Measurements from ENCODE around the gene MST1R. TPM values are rescaled to one million over a fixed set of nuclear protein-coding genes. Genes with fewer than 3 reads are reported as not detected.

Gene MST1R
- total RNA-seq, 1 donor from 2014 or later: 0.57 TPM

DNA sequence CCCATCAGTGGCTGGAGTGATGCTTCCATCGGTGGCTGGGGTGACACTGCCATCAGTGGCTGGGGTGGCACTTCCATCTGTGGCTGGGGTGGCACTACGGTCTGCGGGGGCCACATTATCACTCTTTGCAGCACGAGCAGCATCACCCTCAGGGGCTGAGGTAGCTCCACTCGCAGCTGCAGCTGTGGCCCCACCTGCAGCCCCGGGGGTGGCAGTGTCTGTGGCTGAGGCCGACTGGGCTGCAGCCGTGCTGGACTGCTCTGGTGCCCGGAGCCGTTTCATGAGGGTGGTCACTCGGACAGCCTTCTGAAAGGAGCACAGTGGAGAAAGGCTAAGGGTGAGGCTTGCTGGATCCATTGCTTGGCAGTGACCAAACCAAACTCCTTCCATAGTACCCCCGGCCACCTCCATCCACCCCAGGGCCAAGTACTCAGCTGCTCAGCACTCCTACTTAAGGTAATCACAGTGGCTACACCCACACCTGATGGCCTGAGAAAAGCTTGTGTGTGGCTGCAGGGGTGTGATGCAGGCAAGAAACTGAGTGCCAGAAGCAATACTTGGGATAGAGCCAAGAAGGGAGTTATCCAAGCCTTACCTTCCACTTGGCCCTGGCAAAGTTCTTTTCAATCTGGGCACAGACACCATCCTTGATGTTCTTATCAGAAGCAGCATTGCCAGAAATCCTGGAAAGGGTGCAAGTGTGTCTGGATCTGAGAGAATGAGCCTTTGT lies 43.9 kb downstream of the MST1R start:
- no peaks in the 10 kb centered on the region for H4K20me1 ChIP-seq (ENCODE audit: insufficient read depth, low read length)
- H3K27me3 ChIP-seq (ENCODE audit: insufficient read depth, low read length): peaks cover 12% of the 10 kb centered on the region
- TF ChIP-seq, protein P1, sequence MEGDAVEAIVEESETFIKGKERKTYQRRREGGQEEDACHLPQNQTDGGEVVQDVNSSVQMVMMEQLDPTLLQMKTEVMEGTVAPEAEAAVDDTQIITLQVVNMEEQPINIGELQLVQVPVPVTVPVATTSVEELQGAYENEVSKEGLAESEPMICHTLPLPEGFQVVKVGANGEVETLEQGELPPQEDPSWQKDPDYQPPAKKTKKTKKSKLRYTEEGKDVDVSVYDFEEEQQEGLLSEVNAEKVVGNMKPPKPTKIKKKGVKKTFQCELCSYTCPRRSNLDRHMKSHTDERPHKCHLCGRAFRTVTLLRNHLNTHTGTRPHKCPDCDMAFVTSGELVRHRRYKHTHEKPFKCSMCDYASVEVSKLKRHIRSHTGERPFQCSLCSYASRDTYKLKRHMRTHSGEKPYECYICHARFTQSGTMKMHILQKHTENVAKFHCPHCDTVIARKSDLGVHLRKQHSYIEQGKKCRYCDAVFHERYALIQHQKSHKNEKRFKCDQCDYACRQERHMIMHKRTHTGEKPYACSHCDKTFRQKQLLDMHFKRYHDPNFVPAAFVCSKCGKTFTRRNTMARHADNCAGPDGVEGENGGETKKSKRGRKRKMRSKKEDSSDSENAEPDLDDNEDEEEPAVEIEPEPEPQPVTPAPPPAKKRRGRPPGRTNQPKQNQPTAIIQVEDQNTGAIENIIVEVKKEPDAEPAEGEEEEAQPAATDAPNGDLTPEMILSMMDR (IDR thresholded peaks at IDR 0.05; ENCODE audit: insufficient read depth, low read depth, low read length): no peak
- no peak for TF ChIP-seq EZH2 (IDR thresholded peaks at IDR 0.05; ENCODE audit: insufficient read depth, low read length)
- H2AFZ ChIP-seq (ENCODE audit: low read depth, low read length): no peak overlapping the region
- H3K4me1 ChIP-seq (ENCODE audit: insufficient read depth, low read length): peaks cover 5% of the 10 kb centered on the region
- Mint-ChIP-seq H3K36me3 (ENCODE audit: low read depth, unreplicated experiment) (no peaks in the 10 kb centered on the region), H3K9me3 (ENCODE audit: unreplicated experiment) (no peaks in the 10 kb centered on the region), H3K27ac (ENCODE audit: unreplicated experiment) (no peak overlapping the region), H3K4me1 (ENCODE audit: low read depth, unreplicated experiment) (peaks cover 2% of the 10 kb centered on the region), H3K4me3 (ENCODE audit: unreplicated experiment) (no peak overlapping the region), H3K27me3 (ENCODE audit: low read depth, unreplicated experiment) (peaks cover 23% of the 10 kb centered on the region)
- no peaks in the 10 kb centered on the region for H3K36me3 ChIP-seq (ENCODE audit: insufficient read depth, low read length)
- no peak overlapping the region for H3K4me3 ChIP-seq (ENCODE audit: insufficient read depth, low read depth, low read length)
- no peak overlapping the region for H3K27ac ChIP-seq (ENCODE audit: low read depth, low read length)
- FAIRE-seq (no peak), DNase-seq (ENCODE audit: low read depth) (no peak)
- H3K9me3 ChIP-seq (ENCODE audit: insufficient read depth, low read depth, low read length): no peaks in the 10 kb centered on the region
- H3K79me2 ChIP-seq (ENCODE audit: insufficient read depth, low read length): peaks cover 16% of the 10 kb centered on the region
- H3K9ac ChIP-seq (ENCODE audit: low read length): no peak overlapping the region
- no peak overlapping the region for H3K4me2 ChIP-seq (ENCODE audit: low read length)

DNA sequence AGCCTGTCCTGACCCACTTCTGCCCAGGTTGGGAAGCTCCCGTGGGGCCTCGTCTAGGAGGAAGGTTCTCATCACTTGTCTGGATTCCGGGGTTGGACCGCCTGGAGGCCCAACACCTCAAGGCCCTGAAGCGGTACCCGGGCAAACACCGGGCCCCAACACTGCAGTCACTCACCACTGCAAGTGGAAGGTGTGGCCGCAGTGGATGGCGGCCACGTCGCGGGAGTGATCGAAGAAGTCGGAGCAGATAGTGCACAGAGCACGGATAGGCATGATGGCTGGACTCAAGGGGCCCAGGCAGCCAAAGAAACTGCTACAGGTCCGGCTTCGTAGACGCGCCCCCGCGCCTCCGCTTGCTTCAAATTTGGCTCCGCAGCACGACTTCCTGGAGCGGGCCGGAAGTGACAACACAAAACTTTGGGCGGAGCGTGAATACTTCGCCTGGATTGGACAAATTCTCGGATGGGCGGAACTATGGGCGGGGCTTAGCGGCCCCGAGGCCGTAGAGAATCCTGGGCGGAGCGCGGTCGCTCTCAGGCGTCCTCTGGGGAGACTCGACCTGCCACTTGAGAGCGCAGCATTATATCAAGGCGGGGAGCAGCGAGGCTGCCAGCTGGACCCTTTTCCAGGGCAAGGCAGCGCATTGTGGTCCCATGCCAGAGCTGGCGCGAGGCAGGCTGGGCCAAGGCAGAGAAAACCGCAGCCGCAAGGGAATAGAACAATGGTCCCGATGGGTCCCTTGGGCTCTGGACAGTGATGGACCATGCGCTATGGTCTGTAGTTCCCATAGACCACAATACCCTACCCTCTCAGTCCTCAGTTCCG lies 47.3 kb downstream of the MST1R start, which contains the start of gene TRAIP:
TSS of gene TRAIP (minus strand) at position 384 of the 825 bp plus-strand sequence. CDS start at position 273, 111 bp downstream.
- H3K79me2 ChIP-seq (ENCODE audit: insufficient read depth, low read length): peaks cover 18% of the 10 kb centered on the region
- no peaks in the 10 kb centered on the region for H3K27me3 ChIP-seq (ENCODE audit: insufficient read depth, low read length)
- H3K36me3 ChIP-seq (ENCODE audit: insufficient read depth, low read length): no peaks in the 10 kb centered on the region
- Mint-ChIP-seq H3K4me1 (ENCODE audit: low read depth, unreplicated experiment) (peaks cover 2% of the 10 kb centered on the region), H3K27ac (ENCODE audit: unreplicated experiment) (peak within 1 kb of the TSS; percentile 78), H3K27me3 (ENCODE audit: low read depth, unreplicated experiment) (peaks cover 8% of the 10 kb centered on the region), H3K4me3 (ENCODE audit: unreplicated experiment) (peak within 1 kb of the TSS; percentile 90), H3K36me3 (ENCODE audit: low read depth, unreplicated experiment) (no peaks in the 10 kb centered on the region), H3K9me3 (ENCODE audit: unreplicated experiment) (no peaks in the 10 kb centered on the region)
- peaks cover 5% of the 10 kb centered on the region for H3K4me1 ChIP-seq (ENCODE audit: insufficient read depth, low read length)
- DNase-seq (ENCODE audit: low read depth) (peak; percentile 80), FAIRE-seq (peak; percentile 23)
- TF ChIP-seq EZH2 (IDR thresholded peaks at IDR 0.05; ENCODE audit: insufficient read depth, low read length): no peak
- TF ChIP-seq, protein P1 (IDR thresholded peaks at IDR 0.05; ENCODE audit: insufficient read depth, low read depth, low read length): no peak
- H3K27ac ChIP-seq (ENCODE audit: low read depth, low read length): peak within 1 kb of the TSS; percentile 47
- H4K20me1 ChIP-seq (ENCODE audit: insufficient read depth, low read length): no peaks in the 10 kb centered on the region
- peak within 1 kb of the TSS; percentile 81 for H3K9ac ChIP-seq (ENCODE audit: low read length)
- peak within 1 kb of the TSS; percentile 84 for H3K4me3 ChIP-seq (ENCODE audit: insufficient read depth, low read depth, low read length)
- H3K9me3 ChIP-seq (ENCODE audit: insufficient read depth, low read depth, low read length): no peaks in the 10 kb centered on the region
- peak within 1 kb of the TSS; percentile 95 for H3K4me2 ChIP-seq (ENCODE audit: low read length)
- H2AFZ ChIP-seq (ENCODE audit: low read depth, low read length): peak within 1 kb of the TSS; percentile 97

Measured in astrocyte (in vitro differentiated cells and primary cell).